ENCODE data around the gene TMEM80. TPM values are rescaled to one million over a fixed set of nuclear protein-coding genes. Genes with fewer than 3 reads are reported as not detected.

TMEM80 gene
- total and polyA plus RNA-seq, 2 of the 8 experiments (the other 6 are each of a cell fraction or from before 2014, with no cell fraction given) = 8.0 to 16.3 TPM

DNA sequence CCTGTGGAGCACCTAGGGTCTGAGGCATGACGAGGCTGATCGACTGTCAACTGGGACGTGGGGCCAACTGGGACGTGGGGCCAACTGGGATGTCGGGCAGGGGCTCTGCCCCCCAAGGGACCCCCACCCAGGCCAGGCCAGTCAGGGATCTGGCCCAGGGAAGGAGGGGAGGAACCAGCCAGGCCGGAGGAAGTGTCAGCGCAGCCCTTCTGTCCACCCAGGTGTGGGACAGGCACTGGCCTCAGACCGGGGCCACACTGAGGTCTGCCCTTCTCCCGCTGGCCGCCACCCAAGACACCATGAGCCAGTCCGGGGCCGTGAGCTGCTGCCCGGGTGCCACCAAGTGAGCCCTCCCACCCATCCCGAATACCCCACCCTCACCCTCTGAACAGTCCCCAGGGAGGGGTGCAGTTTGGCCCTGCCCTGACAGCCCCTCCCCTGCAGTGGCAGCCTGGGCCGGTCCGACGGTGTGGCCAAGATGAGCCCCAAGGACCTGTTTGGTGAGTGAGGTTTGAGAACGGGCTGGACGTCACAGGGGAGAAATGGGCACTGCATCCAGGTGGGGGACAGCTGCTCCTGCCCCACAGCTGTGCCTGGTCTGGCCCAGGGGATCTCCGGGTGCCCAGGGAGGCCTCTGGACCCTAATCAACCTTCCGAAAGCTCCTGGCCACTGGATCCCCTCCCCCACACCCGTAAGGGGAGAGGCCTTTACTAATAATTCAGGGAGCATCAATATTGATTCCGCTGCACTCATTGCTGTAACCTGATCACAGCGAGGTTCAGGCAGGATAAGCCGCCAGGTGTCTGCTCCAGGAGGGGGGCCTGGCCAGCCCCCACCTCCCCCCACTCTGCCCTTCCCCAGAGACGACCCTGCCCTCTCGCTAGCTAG is 13.7 kb downstream of the TMEM80 start (continued):
- no peak for TF ChIP-seq PHF8 (conservative IDR thresholded peaks at IDR 0.05; ENCODE audit: low read depth, low read length)
- TF ChIP-seq SIN3A (conservative IDR thresholded peaks at IDR 0.05 in 1 of 2, IDR thresholded peaks at IDR 0.05 in 1 of 2; ENCODE audit: low read depth in 1 of 2, low read length in 2 of 2) = no peak
- TF ChIP-seq CBX8 (IDR thresholded peaks at IDR 0.05; ENCODE audit: borderline replicate concordance, low read depth, low read length) = no peak
- TF ChIP-seq, protein P1, sequence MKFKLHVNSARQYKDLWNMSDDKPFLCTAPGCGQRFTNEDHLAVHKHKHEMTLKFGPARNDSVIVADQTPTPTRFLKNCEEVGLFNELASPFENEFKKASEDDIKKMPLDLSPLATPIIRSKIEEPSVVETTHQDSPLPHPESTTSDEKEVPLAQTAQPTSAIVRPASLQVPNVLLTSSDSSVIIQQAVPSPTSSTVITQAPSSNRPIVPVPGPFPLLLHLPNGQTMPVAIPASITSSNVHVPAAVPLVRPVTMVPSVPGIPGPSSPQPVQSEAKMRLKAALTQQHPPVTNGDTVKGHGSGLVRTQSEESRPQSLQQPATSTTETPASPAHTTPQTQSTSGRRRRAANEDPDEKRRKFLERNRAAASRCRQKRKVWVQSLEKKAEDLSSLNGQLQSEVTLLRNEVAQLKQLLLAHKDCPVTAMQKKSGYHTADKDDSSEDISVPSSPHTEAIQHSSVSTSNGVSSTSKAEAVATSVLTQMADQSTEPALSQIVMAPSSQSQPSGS (IDR thresholded peaks at IDR 0.05; ENCODE audit: low read length) = no peak
- TF ChIP-seq EP300 (IDR thresholded peaks at IDR 0.05; ENCODE audit: borderline replicate concordance in 1 of 2, low read depth in 2 of 2, low read length in 2 of 2) = no peak
- no peak for TF ChIP-seq SIX5 (IDR thresholded peaks at IDR 0.05; ENCODE audit: low read depth, low read length)
- no peak for TF ChIP-seq CHD1 (IDR thresholded peaks at IDR 0.05; ENCODE audit: low read depth, low read length)
- TF ChIP-seq EZH2 (IDR thresholded peaks at IDR 0.05; ENCODE audit: low read depth, low read length, severe bottlenecking) = no peak
- TF ChIP-seq FOSL1 (IDR thresholded peaks at IDR 0.05; ENCODE audit: insufficient read depth, low read depth, low read length) = no peak
- no peak for TF ChIP-seq SP2 (IDR thresholded peaks at IDR 0.05; ENCODE audit: low read length)
- TF ChIP-seq YY1 (IDR thresholded peaks at IDR 0.05; ENCODE audit: low read depth, low read length) = no peak
